AG04449 (cell line): ENCODE results near the gene TMEM72.

Experiments used
- CTCF ChIA-PET: fragments of 350-600 bp; formaldehyde crosslinking; extraction: SDS; loops from one replicate; lab custom pipeline; 2021; ENCODE audit warnings: antibody characterized with exemption; lab: Yijun Ruan, JAX
- POLR2A ChIA-PET: fragments of 400-600, 350-600 bp; formaldehyde crosslinking; extraction: SDS; loops from one replicate; lab custom pipeline; 2020; ENCODE audit warnings: antibody characterized with exemption, inconsistent platforms; lab: Yijun Ruan, JAX
- DNase-seq: peaks from one replicate; pipeline ENCODE4 v3.0.0-alpha.2; 2010; ENCODE audit warnings: low read depth, low spot score
- H3K4me3 ChIP-seq: 2 replicates; pipeline ENCODE4 v1.5.1; 2011; ENCODE audit warnings: low read depth, mild to moderate bottlenecking, control low read depth, low read length
- CTCF ChIP-seq: IDR thresholded peaks from one replicate; pipeline ENCODE4 v1.5.1; 2011; ENCODE audit warnings: mild to moderate bottlenecking, moderate library complexity, low read length, control low read depth, inconsistent platforms; ENCODE audit not compliant: insufficient read depth; ENCODE audit errors: missing control alignments

The TMEM72 gene

GRCh38 chr10:44971935-44972757, 61.0 kb downstream of the TMEM72 start:
- H3K4me3 ChIP-seq, result no peak overlapping the region
- no peak for TF ChIP-seq CTCF
- ChIA-PET POLR2A (interaction anchor here (0.8 kb wide), 1 partner anchor 9 kb away, joined by 3 read pairs; no protein-coding TSS in a partner anchor), CTCF (interaction anchor here (2.6 kb wide), 1 partner anchor 39 kb away, joined by 18 read pairs; no protein-coding TSS in a partner anchor)
- DNase-seq, result no peak

- no peak for DNase-seq
- POLR2A ChIA-PET, result interaction anchor here (0.8 kb wide), 1 partner anchor 8 kb away, joined by 3 read pairs; no protein-coding TSS in a partner anchor
- no peak for TF ChIP-seq CTCF
- H3K4me3 ChIP-seq, result no peak overlapping the region
- CTCF ChIA-PET, result interaction anchor here (1.9 to 2.6 kb wide), 3 partner anchors 11 to 39 kb away, joined by 8 to 18 read pairs (median 18); no protein-coding TSS in a partner anchor
These were observed 61.8 kb downstream of the TMEM72 start for GRCh38 chr10:44972874-44973306.

GRCh38 chr10:44973323-44974081, 62.4 kb downstream of the TMEM72 start:
- no peak for TF ChIP-seq CTCF
- ChIA-PET POLR2A (no interaction called here), CTCF (interaction anchor here (1.0 to 2.6 kb wide), 4 partner anchors 8 to 40 kb away, joined by 8 to 18 read pairs (median 13); no protein-coding TSS in a partner anchor)
- no peak overlapping the region for H3K4me3 ChIP-seq
- no peak for DNase-seq

GRCh38 chr10:44974082-44974627, 63.0 kb downstream of the TMEM72 start:
- POLR2A ChIA-PET, result no interaction called here
- H3K4me3 ChIP-seq, result peak overlapping the region; percentile 49
- CTCF ChIA-PET, result interaction anchor here (1.0 to 2.6 kb wide), 4 partner anchors 9 to 41 kb away, joined by 8 to 18 read pairs (median 13); no protein-coding TSS in a partner anchor

More at GRCh38 chr10:44974082-44974627, 63.0 kb downstream of the TMEM72 start:
- TF ChIP-seq CTCF, result no peak
- no peak for DNase-seq
